Activated naive CD4-positive, alpha-beta T cell treated with anti-CD3 and anti-CD28 coated beads, Interleukin-2, amount 50 U/mL, for 24 hours (primary cell): Measurements from ENCODE around the gene ICAM1.
A peak's percentile ranks its signal among the peaks of the same experiment; 100 is the strongest.
"Not testable (repeated sequence)": the region's sequence is repeated elsewhere in the genome, so short reads cannot be mapped to it uniquely, and the experiment has no call there.

Source experiments
- H3K27ac Mint-ChIP-seq: one replicate; pipeline ENCODE4 v1.8.0; 2021; ENCODE audit warnings: mild to moderate bottlenecking, mixed read lengths
- H3K27me3 Mint-ChIP-seq: one replicate; pipeline ENCODE4 v1.8.0; 2021; ENCODE audit warnings: mixed read lengths
- H3K36me3 Mint-ChIP-seq: one replicate; pipeline ENCODE4 v1.8.0; 2021; ENCODE audit warnings: mixed read lengths
- H3K4me1 Mint-ChIP-seq: one replicate; pipeline ENCODE4 v1.8.0; 2021; ENCODE audit warnings: mixed read lengths
- H3K4me3 Mint-ChIP-seq: one replicate; pipeline ENCODE4 v1.8.0; 2021; ENCODE audit warnings: mild to moderate bottlenecking, mixed read lengths
- H3K9me3 Mint-ChIP-seq: one replicate; pipeline ENCODE4 v1.8.0; 2021; ENCODE audit warnings: mixed read lengths

ICAM1 gene

DNA sequence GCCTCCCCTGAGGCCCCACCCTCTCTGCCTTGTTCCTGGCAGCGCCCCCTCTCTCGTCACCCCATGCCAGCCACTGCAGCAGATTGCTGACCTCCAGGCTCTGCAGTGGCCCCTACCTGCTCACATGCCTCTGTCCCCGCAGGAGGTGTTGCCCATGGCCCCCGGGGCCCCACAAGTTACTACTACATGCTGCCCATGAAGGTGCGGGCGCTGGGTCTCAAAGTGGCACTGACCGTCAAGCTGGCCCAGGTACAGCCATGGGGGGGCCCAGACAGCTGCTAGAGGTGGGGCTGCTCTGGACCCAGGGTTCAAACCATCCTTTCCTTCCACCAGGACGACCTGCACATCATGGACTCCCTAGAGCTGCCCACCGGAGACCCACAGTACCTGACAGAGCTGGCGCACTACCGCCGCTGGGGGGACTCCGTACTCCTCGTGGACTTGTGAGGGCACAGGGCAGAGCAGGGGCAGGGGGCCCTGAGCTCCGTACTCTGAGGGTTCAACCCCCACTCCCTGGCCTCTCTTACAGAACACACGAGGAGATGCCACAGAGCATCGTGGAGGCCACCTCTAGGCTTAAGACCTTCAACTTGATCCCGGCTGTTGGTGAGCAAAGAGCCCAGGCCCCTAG lies 12.7 kb upstream of the ICAM1 start:
- no peaks in the 10 kb centered on the region for H3K27me3 Mint-ChIP-seq
- no peak overlapping the region for H3K4me3 Mint-ChIP-seq
- H3K36me3 Mint-ChIP-seq, result peaks cover 16% of the 10 kb centered on the region
- H3K27ac Mint-ChIP-seq, result no peak overlapping the region
- H3K4me1 Mint-ChIP-seq, result peaks cover 29% of the 10 kb centered on the region
- H3K9me3 Mint-ChIP-seq, result no peaks in the 10 kb centered on the region

GRCh38 chr19:10259162-10259905 lies 11.6 kb upstream of the ICAM1 start:
- H3K27me3 Mint-ChIP-seq, result no peaks in the 10 kb centered on the region
- H3K27ac Mint-ChIP-seq, result no peak overlapping the region
- H3K9me3 Mint-ChIP-seq, result no peaks in the 10 kb centered on the region
- peaks cover 21% of the 10 kb centered on the region for H3K4me1 Mint-ChIP-seq
- H3K4me3 Mint-ChIP-seq, result no peak overlapping the region
- peaks cover 13% of the 10 kb centered on the region for H3K36me3 Mint-ChIP-seq

DNA sequence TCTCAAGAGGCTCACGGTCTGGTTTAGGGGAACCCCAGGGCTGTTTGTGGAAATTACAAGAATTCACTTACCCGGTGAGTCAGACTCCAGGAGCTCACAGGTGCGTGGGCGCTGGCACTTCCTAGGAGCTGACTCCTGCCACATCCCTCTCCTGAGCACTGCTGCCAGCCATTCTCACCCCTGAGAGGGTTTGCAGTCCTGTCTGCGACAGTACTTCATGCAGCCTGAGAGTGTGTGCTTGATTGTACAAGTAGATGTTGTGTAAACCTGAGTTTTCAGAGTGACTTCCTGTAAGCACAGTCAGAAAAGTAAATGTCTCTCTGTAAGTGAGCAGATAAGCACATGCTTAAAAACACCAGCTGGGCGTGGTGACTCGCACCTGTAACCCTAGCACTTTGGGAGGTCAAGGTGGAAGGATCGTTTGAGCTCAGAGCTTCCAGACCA lies 10.8 kb upstream of the ICAM1 start:
- no peaks in the 10 kb centered on the region for H3K27me3 Mint-ChIP-seq
- no peaks in the 10 kb centered on the region for H3K9me3 Mint-ChIP-seq
- H3K27ac Mint-ChIP-seq, result peak overlapping the region; percentile 76
- peaks cover 21% of the 10 kb centered on the region for H3K4me1 Mint-ChIP-seq
- peak overlapping the region; percentile 27 for H3K4me3 Mint-ChIP-seq
- peaks cover 13% of the 10 kb centered on the region for H3K36me3 Mint-ChIP-seq

DNA sequence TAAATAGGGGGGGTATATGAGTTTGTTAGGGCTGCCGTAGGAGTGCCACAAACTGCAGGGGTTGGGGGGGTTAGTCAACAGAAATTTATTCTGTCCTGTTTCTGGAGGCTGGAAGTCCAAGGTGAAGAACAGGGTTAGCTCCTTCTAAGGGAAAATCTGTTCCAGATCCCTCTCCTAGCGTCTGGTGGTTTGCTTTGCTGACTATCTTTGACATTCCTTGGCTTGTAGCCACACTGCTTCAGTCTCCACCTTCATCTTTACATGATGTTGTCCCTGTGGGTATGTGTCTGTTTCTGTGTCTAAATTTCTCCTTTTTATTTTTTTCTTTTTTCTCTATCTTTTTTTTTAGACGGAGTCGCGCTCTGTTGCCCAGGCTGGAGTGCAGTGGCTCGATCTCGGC lies 8.1 kb upstream of the ICAM1 start:
- no peak overlapping the region for H3K27ac Mint-ChIP-seq
- H3K36me3 Mint-ChIP-seq, result no peaks in the 10 kb centered on the region
- no peaks in the 10 kb centered on the region for H3K27me3 Mint-ChIP-seq
- peaks cover 12% of the 10 kb centered on the region for H3K4me1 Mint-ChIP-seq
- no peaks in the 10 kb centered on the region for H3K9me3 Mint-ChIP-seq
- H3K4me3 Mint-ChIP-seq, result no peak overlapping the region

GRCh38 chr19:10266706-10267105 lies 4.2 kb upstream of the ICAM1 start:
- H3K27ac Mint-ChIP-seq, result peak overlapping the region; percentile 60
- H3K9me3 Mint-ChIP-seq, result no peaks in the 10 kb centered on the region
- H3K36me3 Mint-ChIP-seq, result no peaks in the 10 kb centered on the region

GRCh38 chr19:10268071-10268470 lies 2.8 kb upstream of the ICAM1 start:
- Mint-ChIP-seq H3K4me1 (peaks cover 14% of the 10 kb centered on the region), H3K27me3 (no peaks in the 10 kb centered on the region), H3K4me3 (no peak overlapping the region), H3K36me3 (no peaks in the 10 kb centered on the region), H3K9me3 (no peaks in the 10 kb centered on the region), H3K27ac (peak overlapping the region; percentile 38)

More at GRCh38 chr19:10266706-10267105, 4.2 kb upstream of the ICAM1 start:
- no peak overlapping the region for H3K4me3 Mint-ChIP-seq
- H3K4me1 Mint-ChIP-seq, result peaks cover 10% of the 10 kb centered on the region
- H3K27me3 Mint-ChIP-seq, result no peaks in the 10 kb centered on the region

DNA sequence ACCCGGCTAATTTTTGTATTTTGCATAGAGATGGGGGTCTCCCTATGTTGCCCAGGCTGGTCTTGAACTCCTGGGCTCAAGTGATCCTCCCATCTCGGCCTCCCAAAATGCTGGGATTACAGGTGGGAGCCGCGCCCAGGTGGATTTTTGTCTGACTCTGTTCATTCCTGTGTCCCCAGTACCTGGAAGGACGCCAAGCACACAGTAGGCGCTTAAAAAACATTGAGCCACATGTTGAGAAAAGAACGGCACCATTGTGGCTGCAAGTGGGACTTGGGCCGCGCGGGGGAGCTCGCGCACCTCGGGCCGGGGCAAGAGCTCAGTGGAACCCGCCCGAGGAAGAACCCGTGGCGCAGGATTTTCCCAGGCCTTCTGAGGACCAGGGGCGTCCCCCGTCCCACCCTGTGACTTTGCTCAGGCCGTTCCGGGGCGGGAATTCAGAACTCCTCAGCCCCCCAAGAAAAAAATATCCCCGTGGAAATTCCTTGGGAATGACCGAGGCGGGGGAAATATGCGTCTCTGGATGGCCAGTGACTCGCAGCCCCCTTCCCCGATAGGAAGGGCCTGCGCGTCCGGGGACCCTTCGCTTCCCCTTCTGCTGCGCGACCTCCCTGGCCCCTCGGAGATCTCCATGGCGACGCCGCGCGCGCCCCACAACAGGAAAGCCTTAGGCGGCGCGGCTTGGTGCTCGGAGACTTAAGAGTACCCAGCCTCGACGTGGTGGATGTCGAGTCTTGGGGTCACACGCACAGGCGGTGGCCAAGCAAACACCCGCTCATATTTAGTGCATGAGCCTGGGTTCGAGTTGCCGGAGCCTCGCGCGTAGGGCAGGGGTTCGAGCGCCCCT lies 1.4 kb upstream of the ICAM1 start:
- peaks cover 18% of the 10 kb centered on the region for H3K4me1 Mint-ChIP-seq
- H3K4me3 Mint-ChIP-seq, result peak overlapping the region; percentile 82
- no peaks in the 10 kb centered on the region for H3K9me3 Mint-ChIP-seq
- no peaks in the 10 kb centered on the region for H3K36me3 Mint-ChIP-seq
- H3K27ac Mint-ChIP-seq, result peak overlapping the region; percentile 84
- H3K27me3 Mint-ChIP-seq, result no peaks in the 10 kb centered on the region

GRCh38 chr19:10270180-10270615 lies 722 bp upstream of the ICAM1 start:
- peak overlapping the region; percentile 74 for H3K27ac Mint-ChIP-seq
- no peaks in the 10 kb centered on the region for H3K9me3 Mint-ChIP-seq
- H3K27me3 Mint-ChIP-seq, result no peaks in the 10 kb centered on the region
- H3K4me3 Mint-ChIP-seq, result peak overlapping the region; percentile 82
- H3K36me3 Mint-ChIP-seq, result no peaks in the 10 kb centered on the region
- H3K4me1 Mint-ChIP-seq, result peaks cover 18% of the 10 kb centered on the region

- Mint-ChIP-seq H3K4me1 (peaks cover 18% of the 10 kb centered on the region), H3K36me3 (no peaks in the 10 kb centered on the region), H3K27me3 (no peaks in the 10 kb centered on the region), H3K27ac (peak overlapping the region; percentile 35), H3K9me3 (no peaks in the 10 kb centered on the region), H3K4me3 (peak overlapping the region; percentile 82)
Observed at GRCh38 chr19:10271543-10272086, 695 bp downstream of the ICAM1 start.

DNA sequence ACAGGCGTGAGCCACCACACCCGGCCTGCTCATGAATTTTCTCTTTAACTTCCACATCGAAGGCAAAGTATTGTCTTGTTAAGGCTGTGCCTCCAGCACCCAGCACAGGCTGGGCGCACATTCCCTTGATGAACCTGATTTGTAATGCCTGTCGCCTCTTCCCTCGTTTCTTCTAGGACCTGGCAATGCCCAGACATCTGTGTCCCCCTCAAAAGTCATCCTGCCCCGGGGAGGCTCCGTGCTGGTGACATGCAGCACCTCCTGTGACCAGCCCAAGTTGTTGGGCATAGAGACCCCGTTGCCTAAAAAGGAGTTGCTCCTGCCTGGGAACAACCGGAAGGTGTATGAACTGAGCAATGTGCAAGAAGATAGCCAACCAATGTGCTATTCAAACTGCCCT lies 3.7 kb downstream of the ICAM1 start:
- H3K36me3 Mint-ChIP-seq, result peaks cover 2% of the 10 kb centered on the region
- H3K27me3 Mint-ChIP-seq, result no peaks in the 10 kb centered on the region
- H3K27ac Mint-ChIP-seq, result peak overlapping the region; percentile 75
- H3K9me3 Mint-ChIP-seq, result no peaks in the 10 kb centered on the region
- H3K4me3 Mint-ChIP-seq, result no peak overlapping the region
- peaks cover 16% of the 10 kb centered on the region for H3K4me1 Mint-ChIP-seq

DNA sequence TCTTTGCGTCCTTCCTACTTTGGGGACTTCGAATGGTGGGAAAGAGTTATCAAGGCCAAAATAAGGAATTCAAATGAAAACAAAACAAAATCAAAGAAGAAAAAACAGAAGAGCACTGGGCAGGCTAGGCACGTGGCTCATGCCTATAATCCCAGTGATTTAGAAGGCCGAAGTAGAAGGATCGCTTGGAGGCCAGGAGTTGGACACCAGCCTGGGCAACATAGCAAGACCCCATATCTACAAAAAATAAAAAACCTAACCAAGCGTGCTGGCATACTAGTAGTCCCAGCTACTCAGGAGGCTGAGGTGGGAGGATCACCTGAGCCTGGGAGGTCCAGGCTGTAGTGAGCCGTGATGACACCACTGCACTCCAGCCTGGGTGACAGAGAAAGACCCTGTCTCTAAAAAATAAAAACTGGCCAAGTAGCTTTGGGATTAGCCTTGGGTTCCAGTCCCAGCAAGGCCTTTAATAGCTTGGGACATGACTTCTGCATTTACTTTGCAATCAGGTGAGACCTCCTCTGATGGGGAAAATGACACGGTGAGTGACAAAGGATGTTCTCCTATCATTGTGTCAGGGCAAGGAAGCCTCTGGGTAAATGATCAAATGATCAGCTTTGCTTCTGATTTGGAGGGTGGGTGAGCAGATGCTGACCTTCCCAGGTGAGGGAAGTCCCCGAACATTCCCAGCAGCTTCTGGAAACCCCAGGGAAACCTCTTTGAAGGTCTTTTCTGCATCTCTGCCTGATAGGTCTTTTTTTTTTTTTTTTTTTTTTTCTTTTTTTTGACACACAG lies 7.1 kb downstream of the ICAM1 start:
- Mint-ChIP-seq H3K27me3 (no peaks in the 10 kb centered on the region), H3K4me1 (peaks cover 9% of the 10 kb centered on the region), H3K27ac (no peak overlapping the region), H3K9me3 (no peaks in the 10 kb centered on the region), H3K4me3 (no peak overlapping the region), H3K36me3 (peaks cover 7% of the 10 kb centered on the region)

DNA sequence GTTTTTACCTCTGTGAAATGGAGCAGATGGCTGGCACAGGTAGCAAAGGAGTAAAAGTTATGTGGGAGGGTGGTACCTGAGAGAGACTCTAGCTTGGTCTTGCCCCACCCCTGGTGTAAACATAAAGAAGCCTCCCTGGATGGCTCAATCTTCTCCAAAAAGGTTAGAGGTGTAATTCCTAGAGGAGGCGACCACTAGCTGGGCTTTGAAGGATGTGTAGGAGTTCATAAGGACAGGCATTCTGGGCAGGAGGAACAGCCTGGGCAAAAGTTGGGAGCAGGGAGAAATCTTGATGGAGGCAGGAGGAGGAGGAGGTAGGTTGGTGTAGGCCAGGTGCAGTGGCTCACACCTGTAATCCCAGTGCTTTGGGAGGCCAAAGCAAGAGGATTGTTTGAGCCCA lies 8.0 kb downstream of the ICAM1 start:
- Mint-ChIP-seq H3K4me1 (peaks cover 8% of the 10 kb centered on the region), H3K9me3 (no peaks in the 10 kb centered on the region), H3K27me3 (no peaks in the 10 kb centered on the region), H3K4me3 (no peak overlapping the region), H3K27ac (no peak overlapping the region), H3K36me3 (peaks cover 7% of the 10 kb centered on the region)

- no peak overlapping the region for H3K27ac Mint-ChIP-seq
- H3K4me3 Mint-ChIP-seq, result no peak overlapping the region
- H3K9me3 Mint-ChIP-seq, result no peaks in the 10 kb centered on the region
- H3K4me1 Mint-ChIP-seq, result peaks cover 6% of the 10 kb centered on the region
- peaks cover 8% of the 10 kb centered on the region for H3K36me3 Mint-ChIP-seq
- H3K27me3 Mint-ChIP-seq, result no peaks in the 10 kb centered on the region
Observed at GRCh38 chr19:10279737-10280442, 9.0 kb downstream of the ICAM1 start.

DNA sequence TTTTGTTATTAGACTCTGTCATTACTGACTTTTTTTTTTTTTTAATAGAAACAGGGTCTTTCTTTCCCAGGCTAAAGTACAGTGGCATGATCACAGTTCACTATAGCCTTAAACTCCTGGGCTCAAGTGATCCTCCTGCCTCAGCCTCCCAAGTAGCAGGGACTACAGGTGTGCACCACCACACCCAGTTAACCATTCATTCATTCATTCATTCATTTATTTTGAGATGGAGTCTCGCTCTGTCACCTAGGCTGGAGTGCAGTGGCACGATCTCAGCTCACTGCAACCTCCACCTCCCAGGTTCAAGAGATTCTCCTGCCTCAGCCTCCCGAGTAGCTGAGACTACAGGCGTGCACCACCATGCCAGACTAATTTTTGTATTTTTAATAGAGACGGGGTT lies 11.1 kb downstream of the ICAM1 start:
- Mint-ChIP-seq H3K4me1 (peaks cover 15% of the 10 kb centered on the region), H3K36me3 (peaks cover 12% of the 10 kb centered on the region)
- not testable (repeated sequence) for H3K4me3 Mint-ChIP-seq, H3K27me3 Mint-ChIP-seq, H3K9me3 Mint-ChIP-seq, H3K27ac Mint-ChIP-seq
